ENCODE results near the gene EID2B.
A peak's percentile ranks its signal among the peaks of the same experiment; 100 is the strongest.

Gene EID2B

GRCh38 chr19:39553082-39553652 is 20.5 kb upstream of the EID2B start:
- Histone ChIP-seq H3K27me3 (ENCODE audit: insufficient read depth, poor library complexity, severe bottlenecking) (no peaks in the 10 kb centered on the region), H3K4me1 (ENCODE audit: insufficient read depth, poor library complexity, severe bottlenecking) (no peaks in the 10 kb centered on the region), H3K4me3 (ENCODE audit: severe bottlenecking) (no peak overlapping the region), H3K27ac (ENCODE audit: poor library complexity, severe bottlenecking) (no peak overlapping the region), H3K9me3 (ENCODE audit: severe bottlenecking) (no peaks in the 10 kb centered on the region), H3K36me3 (ENCODE audit: low read depth) (no peaks in the 10 kb centered on the region)
- DNase-seq (ENCODE audit: low spot score) (no peak), ATAC-seq (ENCODE audit: low read depth) (no peak)
- no peak for TF ChIP-seq CTCF (IDR thresholded peaks at IDR 0.05; ENCODE audit: poor library complexity, severe bottlenecking)

- ATAC-seq (ENCODE audit: low read depth) (no peak), DNase-seq (ENCODE audit: low spot score) (no peak)
- Histone ChIP-seq H3K27me3 (ENCODE audit: insufficient read depth, poor library complexity, severe bottlenecking) (no peaks in the 10 kb centered on the region), H3K36me3 (ENCODE audit: low read depth) (no peaks in the 10 kb centered on the region), H3K4me1 (ENCODE audit: insufficient read depth, poor library complexity, severe bottlenecking) (no peaks in the 10 kb centered on the region), H3K27ac (ENCODE audit: poor library complexity, severe bottlenecking) (no peak overlapping the region), H3K9me3 (ENCODE audit: severe bottlenecking) (no peaks in the 10 kb centered on the region), H3K4me3 (ENCODE audit: severe bottlenecking) (no peak overlapping the region)
- TF ChIP-seq CTCF (IDR thresholded peaks at IDR 0.05; ENCODE audit: poor library complexity, severe bottlenecking), result no peak
Measured at GRCh38 chr19:39550197-39550596, 17.5 kb upstream of the EID2B start.

- no peaks in the 10 kb centered on the region for H3K9me3 ChIP-seq (ENCODE audit: severe bottlenecking)
- no peaks in the 10 kb centered on the region for H3K36me3 ChIP-seq (ENCODE audit: low read depth)
- ATAC-seq (ENCODE audit: low read depth) (0 out of 3 replicates have a peak, but pooled peaks have one; percentile 18), DNase-seq (ENCODE audit: low spot score) (no peak)
- H3K27ac ChIP-seq (ENCODE audit: poor library complexity, severe bottlenecking), result no peak overlapping the region
- H3K27me3 ChIP-seq (ENCODE audit: insufficient read depth, poor library complexity, severe bottlenecking), result no peaks in the 10 kb centered on the region
- peaks cover 13% of the 10 kb centered on the region for H3K4me1 ChIP-seq (ENCODE audit: insufficient read depth, poor library complexity, severe bottlenecking)
- H3K4me3 ChIP-seq (ENCODE audit: severe bottlenecking), result no peak overlapping the region
- no peak for TF ChIP-seq CTCF (IDR thresholded peaks at IDR 0.05; ENCODE audit: poor library complexity, severe bottlenecking)
Measured at GRCh38 chr19:39546599-39546998, 13.9 kb upstream of the EID2B start.

GRCh38 chr19:39544911-39545310 is 12.3 kb upstream of the EID2B start:
- H3K36me3 ChIP-seq (ENCODE audit: low read depth), result no peaks in the 10 kb centered on the region
- no peak overlapping the region for H3K27ac ChIP-seq (ENCODE audit: poor library complexity, severe bottlenecking)
- no peak for ATAC-seq (ENCODE audit: low read depth)
- DNase-seq (ENCODE audit: low spot score), result no peak
- H3K9me3 ChIP-seq (ENCODE audit: severe bottlenecking), result no peaks in the 10 kb centered on the region
- peaks cover 17% of the 10 kb centered on the region for H3K4me1 ChIP-seq (ENCODE audit: insufficient read depth, poor library complexity, severe bottlenecking)
- no peaks in the 10 kb centered on the region for H3K27me3 ChIP-seq (ENCODE audit: insufficient read depth, poor library complexity, severe bottlenecking)
- H3K4me3 ChIP-seq (ENCODE audit: severe bottlenecking), result no peak overlapping the region
- TF ChIP-seq CTCF (IDR thresholded peaks at IDR 0.05; ENCODE audit: poor library complexity, severe bottlenecking), result no peak

- Histone ChIP-seq H3K36me3 (ENCODE audit: low read depth) (no peaks in the 10 kb centered on the region), H3K27ac (ENCODE audit: poor library complexity, severe bottlenecking) (peak overlapping the region; percentile 55), H3K4me3 (ENCODE audit: severe bottlenecking) (no peak overlapping the region), H3K4me1 (ENCODE audit: insufficient read depth, poor library complexity, severe bottlenecking) (peaks cover 17% of the 10 kb centered on the region), H3K27me3 (ENCODE audit: insufficient read depth, poor library complexity, severe bottlenecking) (no peaks in the 10 kb centered on the region), H3K9me3 (ENCODE audit: severe bottlenecking) (no peaks in the 10 kb centered on the region)
- DNase-seq (ENCODE audit: low spot score) (no peak), ATAC-seq (ENCODE audit: low read depth) (no peak)
- TF ChIP-seq CTCF (IDR thresholded peaks at IDR 0.05; ENCODE audit: poor library complexity, severe bottlenecking), result no peak
Measured at GRCh38 chr19:39544226-39544903, 11.7 kb upstream of the EID2B start.
